HG03175 (cell line): Measurements from ENCODE around the gene DNAH3.
"Not testable (repeated sequence)": the region's sequence is repeated elsewhere in the genome, so short reads cannot be mapped to it uniquely, and the experiment has no call there.

Experiments used
- ATAC-seq: cut with Tn5 transposase; IDR thresholded peaks from one replicate; pipeline ENCODE4 v1.9.1; 2021; ENCODE audit warnings: mild to moderate bottlenecking, moderate library complexity; ENCODE audit not compliant: unreplicated experiment

Gene DNAH3

GRCh38 chr16:21130811-21131210 is 19.8 kb downstream of the DNAH3 start:
- no peak for ATAC-seq

GRCh38 chr16:21128991-21129390 is 21.7 kb downstream of the DNAH3 start:
- no peak for ATAC-seq

DNA sequence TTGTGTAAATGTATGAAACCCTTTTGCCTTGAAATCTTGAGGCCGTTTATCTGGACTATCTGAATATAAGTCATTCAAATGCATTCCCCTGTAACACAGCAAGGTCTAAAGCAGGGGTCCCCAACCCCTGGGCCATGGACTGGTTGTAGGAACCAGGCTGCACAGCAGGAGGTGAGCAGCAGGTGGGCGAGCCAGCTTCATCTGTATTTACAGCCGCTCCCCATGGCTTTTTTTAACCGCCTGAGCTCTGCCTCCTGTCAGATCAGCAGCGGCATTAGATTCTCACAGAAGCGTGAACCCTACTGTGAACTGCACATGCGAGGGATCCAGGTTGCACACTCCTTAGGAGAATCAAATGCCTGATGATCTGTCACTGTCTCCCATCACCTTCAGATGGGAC is 24.1 kb downstream of the DNAH3 start:
- ATAC-seq = no peak

DNA sequence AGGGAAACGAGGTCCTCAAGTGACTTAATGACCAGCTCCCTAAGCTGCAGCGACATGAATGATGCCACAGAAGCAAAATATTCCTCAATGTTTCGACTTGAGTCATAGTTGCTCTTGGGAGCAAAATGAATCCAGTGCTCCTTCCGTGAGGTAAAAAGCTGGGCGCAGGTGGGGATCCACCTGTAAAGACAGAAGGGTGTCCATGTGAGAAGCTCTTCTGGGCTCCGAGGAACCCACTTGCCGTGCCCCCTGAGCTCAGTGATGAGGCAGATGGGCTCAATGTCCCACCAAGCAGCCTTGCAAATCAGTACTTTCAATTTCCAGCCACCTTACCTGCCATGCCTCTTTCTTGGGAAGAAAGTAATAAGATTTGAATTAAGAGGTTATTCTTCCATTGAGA is 25.5 kb downstream of the DNAH3 start:
- no peak for ATAC-seq

GRCh38 chr16:21120976-21121520 is 29.6 kb downstream of the DNAH3 start:
- no peak for ATAC-seq

DNA sequence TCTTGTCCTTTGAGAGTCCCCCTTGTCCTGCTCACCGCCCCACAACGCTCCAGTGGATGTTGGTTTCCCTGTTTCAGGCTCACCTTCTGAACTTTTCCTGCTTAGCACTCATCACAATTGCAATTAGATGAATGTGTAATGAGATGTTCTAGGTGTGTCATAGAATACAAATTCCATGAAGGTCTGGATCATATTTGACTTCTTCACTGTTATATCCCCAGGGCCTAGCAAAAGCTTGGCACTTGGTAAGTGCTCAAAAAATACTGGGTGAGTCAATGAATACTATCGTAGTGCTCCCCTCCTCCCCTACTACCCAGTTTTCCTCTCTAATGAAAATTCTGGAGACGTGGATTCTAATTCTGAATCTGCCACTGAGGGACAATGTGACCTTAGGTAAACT is 33.1 kb downstream of the DNAH3 start:
- ATAC-seq = no peak

DNA sequence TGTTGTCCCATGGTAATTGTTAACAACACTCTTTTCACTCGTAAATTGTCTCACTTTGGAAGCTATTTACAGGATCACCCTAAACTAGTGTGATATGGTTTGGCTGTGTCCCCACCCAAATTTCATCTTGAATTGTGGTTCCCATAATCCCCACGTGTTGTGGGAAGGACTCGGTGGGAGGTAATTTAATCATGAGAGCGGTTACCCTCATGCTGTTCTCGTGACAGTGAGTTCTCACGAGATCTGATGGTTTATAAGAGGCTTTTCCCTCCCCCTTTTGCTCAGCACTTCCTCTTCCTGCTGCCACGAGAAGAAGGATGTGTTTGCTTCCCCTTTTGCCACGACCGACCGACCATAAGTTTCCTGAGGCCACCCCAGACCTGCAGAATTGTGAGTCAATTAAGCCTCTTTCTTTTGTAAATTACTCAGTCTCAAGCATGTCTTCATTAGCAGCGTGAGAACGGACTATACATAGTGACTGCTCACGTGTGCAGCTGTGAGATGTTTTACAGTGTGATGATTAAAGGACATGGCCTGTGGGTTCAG is 34.4 kb downstream of the DNAH3 start:
- no peak for ATAC-seq

GRCh38 chr16:21115551-21115950 is 35.1 kb downstream of the DNAH3 start:
- ATAC-seq = not testable (repeated sequence)

DNA sequence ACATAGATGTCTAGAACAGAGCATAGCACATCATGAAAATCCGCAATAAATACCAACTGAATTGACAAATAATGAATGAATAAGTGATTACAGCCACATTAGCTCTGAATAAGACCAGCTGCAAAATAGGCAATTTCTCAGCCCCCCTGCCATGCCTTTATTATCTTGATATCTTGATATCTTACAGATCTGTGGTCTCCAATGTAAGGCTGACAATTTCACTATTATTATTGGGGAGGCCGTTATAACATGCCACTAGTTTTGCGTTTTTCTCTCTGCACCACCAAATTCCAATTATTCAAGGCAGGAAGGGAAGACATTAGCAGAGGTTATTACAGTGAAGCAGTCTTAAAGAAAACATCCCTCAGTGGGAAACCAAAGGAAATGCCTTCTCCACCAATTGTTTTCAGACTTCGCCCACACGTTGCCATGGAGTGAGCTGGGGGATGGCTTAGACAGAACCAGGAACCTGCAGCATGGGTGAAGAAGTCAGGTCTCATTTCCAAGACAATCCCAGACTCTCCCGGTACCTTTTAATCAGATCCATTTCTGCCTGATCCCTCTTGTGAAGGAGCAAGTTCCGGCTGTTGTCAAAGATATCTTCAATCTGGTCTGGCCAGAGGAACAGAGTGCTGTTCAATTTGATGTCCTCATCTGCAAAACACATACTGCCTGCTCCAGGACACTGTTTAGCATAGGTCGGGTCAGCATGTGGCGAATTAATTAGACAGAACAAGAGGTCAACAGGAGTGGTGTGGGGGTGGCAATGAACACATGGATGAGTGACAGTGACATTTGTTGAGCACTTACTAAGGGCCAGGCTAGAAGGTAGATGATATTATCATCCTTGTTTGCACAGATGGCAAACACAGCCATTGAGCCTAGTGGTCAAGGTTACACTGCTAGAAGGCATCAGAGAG is 46.4 kb downstream of the DNAH3 start:
- ATAC-seq = no peak

DNA sequence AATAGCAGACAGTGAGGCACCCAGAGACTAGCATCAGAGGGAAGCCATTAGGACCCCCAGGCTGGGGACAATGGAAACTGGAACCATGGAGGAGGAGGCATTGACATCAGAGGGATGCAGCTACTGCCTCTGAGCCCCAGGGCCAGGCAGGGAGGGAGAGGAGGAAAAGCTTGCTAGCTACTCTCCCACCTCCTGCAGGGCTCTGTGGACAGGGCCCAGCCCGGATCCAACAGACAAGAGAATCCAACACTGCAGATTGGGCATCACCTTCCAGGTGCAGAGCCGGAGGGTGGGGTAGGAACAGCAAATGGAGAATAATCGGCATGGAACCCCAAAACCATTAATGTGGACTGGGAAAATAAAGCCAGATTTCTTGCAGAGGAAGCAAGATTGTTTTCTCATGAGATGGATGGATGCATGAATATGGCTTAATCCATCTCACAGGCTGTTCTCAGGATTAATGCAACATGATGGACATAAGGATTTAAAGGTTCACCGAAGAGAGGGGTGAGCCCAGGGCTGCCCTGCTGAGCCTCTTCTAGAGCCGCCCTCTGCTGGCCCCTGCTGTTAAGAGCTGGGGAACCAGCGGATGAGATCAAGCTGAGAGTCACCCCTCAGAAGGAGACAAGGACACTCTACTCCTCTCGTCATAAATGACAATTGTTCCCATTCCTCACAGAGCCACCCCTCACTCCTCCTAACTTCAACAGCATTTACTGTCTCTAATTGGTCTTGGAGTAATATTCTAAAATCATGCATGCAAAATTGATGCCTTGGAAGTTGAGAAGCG is 48.8 kb downstream of the DNAH3 start:
- ATAC-seq = no peak

- ATAC-seq = no peak
These were observed 50.2 kb downstream of the DNAH3 start for GRCh38 chr16:21100447-21100846.

DNA sequence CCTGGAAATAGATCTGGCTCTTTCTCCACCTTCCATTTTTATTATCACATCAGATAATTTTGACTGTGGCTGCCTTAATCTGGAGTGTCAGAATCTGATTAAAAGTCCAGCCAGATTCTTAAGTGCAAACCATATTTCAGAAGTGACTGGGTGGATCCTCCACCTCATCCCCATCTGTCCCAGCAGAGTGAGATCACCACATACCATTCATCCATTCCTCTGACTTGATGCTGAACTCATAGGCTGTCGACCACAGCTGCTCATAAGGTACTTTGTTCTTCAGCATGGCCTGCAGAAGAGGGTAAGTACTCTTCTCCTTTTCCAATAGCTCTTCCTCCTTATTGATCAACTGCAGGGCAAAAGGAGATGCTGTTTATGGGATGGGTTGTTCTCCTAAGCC is 53.5 kb downstream of the DNAH3 start:
- no peak for ATAC-seq

DNA sequence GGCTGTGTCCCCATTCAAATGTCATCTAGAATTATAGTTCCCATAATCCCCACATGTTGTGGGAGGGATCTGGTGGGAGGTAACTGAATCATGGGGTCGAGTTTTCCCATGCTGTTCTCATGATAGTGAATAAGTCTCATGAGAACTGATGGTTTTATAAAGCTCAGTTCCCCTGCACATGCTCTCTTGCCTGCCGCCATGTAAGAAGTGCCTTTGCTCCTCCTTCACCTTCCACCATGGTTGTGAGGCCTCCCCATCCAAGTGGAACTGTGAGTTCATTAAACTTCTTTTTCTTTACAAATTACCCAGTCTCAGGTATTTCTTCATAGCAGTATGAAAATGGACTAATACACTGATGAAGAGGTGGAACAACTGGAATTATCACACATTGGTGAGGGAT is 55.9 kb downstream of the DNAH3 start:
- not testable (repeated sequence) for ATAC-seq

- ATAC-seq = no peak
These were observed 57.7 kb downstream of the DNAH3 start for GRCh38 chr16:21092951-21093350.

DNA sequence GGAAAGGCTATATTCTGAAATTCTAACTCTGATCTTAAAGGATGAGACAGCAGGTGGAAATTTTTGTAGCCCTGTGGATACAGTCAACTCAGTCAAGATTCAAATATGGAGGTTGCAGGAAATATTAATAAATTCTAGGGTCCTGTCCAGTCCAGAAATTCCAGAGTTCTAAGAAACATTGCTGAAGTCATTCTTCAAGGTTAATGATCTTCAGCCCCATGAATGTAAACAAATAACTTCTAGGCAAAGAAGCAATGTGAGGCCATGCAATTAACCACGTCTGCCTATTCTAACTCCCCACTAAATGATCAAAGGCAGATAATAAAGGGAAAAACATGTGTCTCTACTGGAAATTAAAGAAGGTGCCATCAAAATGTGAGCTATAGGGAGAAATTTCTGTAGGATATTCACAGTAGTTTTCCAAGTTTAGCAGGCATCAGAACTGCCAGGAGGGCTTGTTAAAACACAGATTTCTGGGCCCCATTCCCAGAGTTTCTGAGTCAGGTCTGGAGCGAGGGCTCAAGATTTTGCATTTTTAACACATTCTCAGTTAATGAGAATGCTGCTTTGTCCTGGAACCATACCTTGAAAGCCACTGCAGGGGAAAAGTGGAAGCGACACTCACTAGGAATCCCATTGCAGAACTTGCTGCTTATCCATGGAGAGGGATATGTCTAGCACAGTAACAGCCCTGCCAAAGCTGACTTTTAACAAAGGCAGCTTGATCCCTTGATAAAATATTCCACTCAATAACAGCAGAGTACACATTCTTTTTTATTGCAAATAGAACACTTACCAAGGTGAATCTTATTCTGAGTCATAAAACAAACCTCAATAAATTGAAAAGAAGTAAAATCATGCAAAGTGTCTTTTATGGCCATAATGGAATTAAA is 61.8 kb downstream of the DNAH3 start:
- ATAC-seq = no peak

- no peak for ATAC-seq
These were observed 62.5 kb downstream of the DNAH3 start for GRCh38 chr16:21088143-21088542.

GRCh38 chr16:21084631-21085225 is 65.9 kb downstream of the DNAH3 start:
- ATAC-seq = no peak

DNA sequence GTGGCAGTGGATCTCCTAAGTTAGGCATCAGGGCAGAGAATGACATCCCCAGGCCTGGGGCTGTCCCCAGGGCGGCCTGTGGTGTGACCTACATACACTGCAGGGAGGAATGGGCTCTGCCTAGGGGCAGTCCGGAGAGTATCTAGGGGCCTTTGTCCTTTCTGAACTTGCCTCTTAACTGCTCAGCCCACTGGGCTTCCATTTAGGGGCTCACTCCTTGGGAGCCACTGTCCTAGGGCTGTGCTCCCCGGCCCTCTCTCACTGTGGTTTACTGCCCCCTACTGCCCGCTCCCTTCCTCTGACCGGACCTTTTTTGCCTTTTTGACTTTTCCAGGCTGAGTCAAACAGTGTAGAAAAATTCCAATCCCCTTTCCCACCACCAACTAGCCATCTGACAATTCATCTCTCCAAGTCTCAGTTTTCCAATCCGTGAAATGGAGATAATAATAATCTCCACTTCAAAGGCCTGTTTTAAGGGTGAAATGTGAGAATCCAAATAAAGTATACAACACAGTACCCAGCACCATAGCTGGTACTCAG is 66.8 kb downstream of the DNAH3 start:
- no peak for ATAC-seq

DNA sequence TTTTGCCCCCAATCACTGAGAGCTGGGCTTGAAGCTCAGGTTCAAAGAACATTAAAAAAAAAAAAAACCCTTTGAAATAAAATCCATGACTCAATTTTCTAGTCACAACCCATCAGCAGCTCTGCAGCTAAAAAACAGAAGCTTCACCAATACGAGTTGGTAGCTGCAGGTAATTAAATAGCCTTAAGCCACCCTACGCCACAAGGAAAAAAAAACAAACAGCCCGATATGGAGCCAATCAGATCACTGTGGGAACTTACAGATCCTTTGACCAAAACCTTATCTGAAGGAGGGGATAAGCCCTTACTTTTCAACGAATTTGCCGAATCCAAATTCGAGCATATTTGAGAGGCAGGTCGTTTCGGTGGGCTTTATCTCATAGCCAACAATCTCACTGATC is 69.3 kb downstream of the DNAH3 start:
- no peak for ATAC-seq

GRCh38 chr16:21078563-21078962 is 72.1 kb downstream of the DNAH3 start:
- ATAC-seq = no peak
